Left renal pelvis (tissue), 4 donors: ENCODE measurements around the gene PRSS36. TPM values are rescaled to one million over a fixed set of nuclear protein-coding genes. Genes with fewer than 3 reads are reported as not detected.
"Not testable (repeated sequence)": the region's sequence is repeated elsewhere in the genome, so short reads cannot be mapped to it uniquely, and the experiment has no call there.

Experiments
- DNase-seq, 4 donors: peaks; one replicate each; pipeline ENCODE4 v3.0.0-alpha.2; 2013; ENCODE audit warnings: low read depth in 4 of 4, low spot score in 3 of 4
- polyA plus RNA-seq, 4 donors: library from polyadenylated mRNA; unstranded; fragments of 120-200 nt; gene quantifications; one replicate each; pipeline ENCODE4 v1.2.1, GENCODE V29; 2013; ENCODE audit not compliant: insufficient read length in 4 of 4

The PRSS36 gene
- 1 to 10 TPM in 2 of 4 donors, under 1 TPM in 2; 0.73 to 2.4 (median 1.5) TPM for polyA plus RNA-seq

- no peak for DNase-seq
Measured at GRCh38 chr16:31149894-31150890, at the start of gene PRSS36. TSS of gene PRSS36 (minus strand) at chr16:31150066. CDS start at chr16:31150035, 31 bp downstream.

DNA sequence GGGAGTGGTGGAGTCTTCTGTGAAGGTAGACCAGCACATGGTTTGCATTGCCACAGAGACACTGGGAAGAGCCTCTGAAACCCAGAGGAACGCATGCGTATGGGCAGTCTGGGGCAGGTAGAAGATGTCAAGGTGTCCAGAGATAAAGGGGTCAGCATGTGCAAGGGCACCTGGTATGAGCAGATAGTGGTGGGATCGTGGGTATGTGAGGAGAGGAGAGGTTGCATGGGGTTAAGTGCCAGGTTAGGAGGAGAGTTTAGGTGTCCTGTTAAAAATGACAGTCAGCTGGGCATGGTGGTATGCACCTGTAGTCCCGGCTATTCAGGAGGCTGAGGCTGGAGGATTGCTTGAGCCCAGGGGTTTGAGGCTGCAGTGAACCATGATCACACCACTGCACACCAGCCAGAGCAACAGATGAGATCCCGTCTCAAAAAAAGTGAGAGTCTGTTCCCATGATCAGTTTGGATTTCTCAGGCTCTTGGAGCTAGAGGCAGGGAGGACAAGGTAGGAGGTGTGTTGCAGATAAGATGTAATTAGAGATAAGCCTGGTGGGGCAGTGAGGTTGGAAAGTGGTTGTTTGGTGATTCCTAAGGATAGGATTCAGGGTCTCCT, 49.7 kb upstream of the PRSS36 start:
- DNase-seq, result no peak

DNA sequence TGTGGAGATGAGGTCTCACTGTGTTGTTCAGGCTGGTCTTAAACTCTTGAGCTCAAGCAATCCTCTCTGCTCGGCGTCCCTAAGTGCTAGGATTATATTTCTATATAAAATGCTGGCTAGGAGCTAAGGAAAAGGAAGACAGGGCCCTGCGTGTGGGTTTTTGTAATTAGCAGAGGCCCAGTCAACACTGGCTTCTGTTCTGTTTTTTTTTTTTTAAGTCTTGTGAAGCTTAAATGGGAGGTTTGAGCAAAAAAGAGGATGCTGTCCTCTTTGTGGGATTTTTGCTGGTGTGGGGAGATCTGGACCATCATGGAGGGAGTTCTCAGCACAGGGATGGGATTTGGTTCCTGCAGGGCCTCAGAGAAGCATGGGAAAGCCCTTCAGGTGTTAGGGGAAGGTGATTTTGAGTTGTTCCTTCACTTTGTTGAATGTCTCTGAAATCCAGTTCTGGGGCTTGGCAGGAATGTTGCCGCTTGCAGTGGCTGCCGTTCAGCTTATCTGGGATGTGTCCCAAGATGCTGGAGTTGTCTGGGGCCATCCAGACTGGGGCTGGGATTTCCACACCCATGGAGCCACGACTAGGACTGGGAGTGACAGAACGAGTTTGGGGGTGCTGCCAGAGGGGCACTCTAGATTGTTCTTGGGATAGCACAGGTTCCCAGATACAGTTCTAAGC, 48.5 kb upstream of the PRSS36 start:
- no peak for DNase-seq

- DNase-seq, result no peak
Measured at GRCh38 chr16:31196324-31197088, 46.6 kb upstream of the PRSS36 start.

GRCh38 chr16:31195861-31196260, 46.0 kb upstream of the PRSS36 start:
- DNase-seq, result not testable (repeated sequence)

- DNase-seq, result no peak
Measured at GRCh38 chr16:31194898-31195297, 45.0 kb upstream of the PRSS36 start.

DNA sequence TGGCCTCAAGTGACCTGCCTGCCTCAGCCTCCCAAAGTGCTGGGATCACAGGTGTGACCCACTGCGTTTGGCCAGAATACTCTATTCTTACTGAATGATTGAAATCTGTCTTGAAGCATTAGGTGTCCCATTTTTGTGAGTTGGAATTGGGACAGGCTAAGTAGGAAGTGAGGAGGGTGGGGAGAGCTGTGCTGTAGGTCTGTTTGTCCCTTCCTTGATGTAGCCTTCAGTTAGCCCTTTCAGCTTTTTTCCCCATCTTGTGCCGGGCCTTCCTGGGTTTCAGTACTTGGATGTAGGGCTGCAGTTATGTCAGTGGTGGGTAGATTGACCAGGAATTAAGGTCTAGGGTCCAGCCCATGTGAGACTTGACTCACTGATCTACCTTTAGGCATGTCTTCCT, 44.0 kb upstream of the PRSS36 start:
- DNase-seq, result no peak

DNA sequence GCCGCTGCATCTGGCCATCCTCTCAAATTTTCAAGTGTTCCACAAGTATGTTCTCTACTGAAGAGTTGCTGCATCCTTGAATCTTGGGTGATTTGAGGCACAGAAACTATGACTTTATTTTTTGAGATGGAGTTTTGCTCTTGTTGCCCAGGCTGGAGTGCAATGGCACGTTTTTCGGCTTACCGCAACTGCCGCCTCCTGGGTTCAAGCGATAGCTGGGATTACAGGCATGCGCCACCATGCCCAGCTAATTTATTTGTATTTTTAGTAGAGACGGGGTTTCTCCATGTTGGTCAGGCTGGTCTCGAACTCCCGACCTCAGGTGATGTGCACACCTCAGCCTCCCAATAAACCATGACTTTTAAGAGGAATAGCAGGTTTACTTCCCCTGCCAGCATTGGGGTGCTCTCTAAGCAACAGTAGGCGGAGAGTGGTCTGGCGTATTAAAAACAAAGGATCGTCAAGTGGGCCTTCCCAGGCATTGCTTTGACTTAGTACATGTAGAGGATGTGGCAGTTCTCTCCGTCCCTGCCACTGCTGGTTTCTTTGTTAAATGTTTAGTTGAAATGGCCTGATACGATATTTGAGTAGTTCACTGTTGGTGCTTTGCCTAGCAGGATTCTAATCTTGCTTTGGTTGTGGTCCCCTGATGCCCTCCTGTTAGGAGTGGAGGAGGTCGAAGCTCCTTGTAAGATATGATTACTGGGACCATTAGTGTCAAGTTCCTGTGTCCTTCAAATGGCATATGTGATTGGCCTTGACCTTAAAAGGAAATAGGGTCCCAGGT, 43.2 kb upstream of the PRSS36 start:
- DNase-seq, result no peak

DNA sequence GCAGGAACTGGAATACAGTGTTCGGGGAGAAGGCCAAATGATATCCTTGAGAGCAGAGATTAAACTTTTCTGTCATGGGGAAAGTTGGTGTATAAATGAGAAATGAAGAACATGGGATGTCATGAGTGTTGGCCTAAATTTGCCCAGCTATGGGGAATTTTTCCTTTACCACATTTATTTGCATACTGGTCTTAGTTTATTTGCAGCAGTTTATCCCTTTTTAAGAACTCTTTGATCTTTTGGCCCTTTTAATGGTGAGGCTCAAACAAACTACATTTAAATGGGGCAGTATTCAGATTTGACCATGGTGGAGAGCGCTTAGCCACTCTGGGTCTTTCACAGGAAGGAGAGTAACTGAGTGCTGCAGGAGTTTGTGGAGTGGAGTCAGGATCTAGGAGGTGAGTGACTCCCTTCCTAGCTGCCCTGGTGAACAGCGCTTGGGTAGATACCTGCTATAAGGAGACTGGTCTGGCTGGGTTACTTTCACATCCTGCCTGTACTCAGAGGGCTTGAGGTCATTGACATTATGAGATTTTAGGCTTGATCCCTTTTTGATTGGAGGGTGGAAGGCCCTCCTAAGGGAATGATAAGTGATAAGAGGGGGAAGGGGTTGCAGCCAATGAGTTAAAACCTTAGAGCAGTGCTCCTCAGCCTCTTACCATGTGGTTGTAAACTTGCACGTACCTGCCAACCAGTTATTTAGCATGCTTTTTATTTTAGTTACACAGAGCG, 42.0 kb upstream of the PRSS36 start:
- no peak for DNase-seq

DNA sequence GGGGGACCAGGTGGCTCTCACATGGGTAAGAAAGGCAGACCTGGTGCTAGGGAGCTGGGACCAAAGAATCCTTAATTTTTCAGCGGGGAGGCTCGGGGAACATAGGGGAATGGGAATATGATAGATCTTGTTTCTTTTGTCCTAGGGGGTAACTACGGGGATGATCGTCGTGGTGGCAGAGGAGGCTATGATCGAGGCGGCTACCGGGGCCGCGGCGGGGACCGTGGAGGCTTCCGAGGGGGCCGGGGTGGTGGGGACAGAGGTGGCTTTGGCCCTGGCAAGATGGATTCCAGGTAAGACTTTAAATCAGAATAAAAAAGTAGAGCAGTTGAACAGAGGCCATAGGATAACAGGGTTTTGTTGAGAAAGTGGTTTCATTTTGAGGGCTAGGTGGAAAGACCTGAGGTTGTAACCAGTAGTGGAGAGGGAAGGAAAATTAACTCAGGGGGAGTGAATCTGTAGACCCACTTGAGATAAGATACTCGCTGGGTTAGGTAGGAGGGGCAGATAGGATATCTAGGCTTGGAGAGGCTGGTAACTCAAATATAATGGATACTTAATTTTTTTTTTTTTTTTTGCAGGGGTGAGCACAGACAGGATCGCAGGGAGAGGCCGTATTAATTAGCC, 41.1 kb upstream of the PRSS36 start:
- DNase-seq, result no peak

- DNase-seq, result no peak
Measured at GRCh38 chr16:31190061-31190460, 40.2 kb upstream of the PRSS36 start.

DNA sequence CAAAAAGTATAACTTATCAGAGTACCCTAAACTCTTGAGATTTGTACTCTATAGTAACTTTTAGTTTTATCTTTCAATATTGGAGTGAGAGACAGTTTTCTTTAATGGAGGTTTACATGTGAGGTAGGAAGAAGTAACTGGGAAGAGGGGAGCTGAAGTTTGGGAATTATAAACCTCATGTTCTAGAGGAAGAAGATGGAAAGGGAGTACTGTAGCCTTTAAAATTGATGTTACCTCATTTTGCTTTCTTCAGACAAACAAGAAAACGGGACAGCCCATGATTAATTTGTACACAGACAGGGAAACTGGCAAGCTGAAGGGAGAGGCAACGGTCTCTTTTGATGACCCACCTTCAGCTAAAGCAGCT, 39.5 kb upstream of the PRSS36 start:
- DNase-seq, result no peak

GRCh38 chr16:31188450-31189411, 38.9 kb upstream of the PRSS36 start:
- DNase-seq, result no peak

- DNase-seq, result no peak
Measured at GRCh38 chr16:31187808-31188189, 37.9 kb upstream of the PRSS36 start.

DNA sequence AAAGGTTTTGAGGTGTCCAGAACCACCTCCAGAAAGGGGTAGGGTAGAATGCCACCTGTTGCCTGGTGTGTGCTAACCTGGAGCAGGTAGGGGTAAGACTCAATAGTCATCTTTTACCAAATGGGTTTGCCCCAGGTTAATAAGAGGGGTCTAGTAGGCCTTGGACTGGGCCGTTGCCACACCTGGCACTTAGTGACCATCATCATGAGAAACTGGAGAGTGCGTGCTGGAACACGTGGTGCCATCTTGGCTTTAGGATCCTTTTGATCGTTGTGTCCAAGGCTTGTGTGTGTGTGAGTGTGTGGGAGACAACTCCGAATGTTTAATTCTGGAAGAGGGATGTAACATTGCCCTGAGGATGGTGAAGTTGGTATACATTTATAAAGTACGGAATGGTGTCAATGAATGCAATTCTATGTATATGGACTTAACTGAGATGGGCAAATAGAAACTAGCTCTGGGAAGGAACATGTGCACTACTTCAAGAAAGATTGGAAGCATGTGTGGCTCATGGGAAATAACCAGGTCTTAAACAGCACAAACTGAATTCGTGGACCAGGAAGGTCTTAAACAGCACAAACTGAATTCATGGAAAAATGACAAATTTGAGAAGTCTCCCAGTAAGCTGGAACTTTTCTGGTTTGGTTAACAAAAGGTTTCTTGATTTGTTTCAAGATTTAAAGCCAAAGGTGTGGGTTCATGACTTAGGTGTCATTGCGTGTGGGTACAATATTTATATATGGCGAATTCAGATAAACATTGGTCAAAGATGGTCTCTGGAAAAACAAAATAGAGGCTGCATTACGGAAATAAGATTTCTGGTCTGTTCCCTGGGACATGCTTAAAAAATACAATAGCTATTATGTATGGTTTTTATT, 37.3 kb upstream of the PRSS36 start:
- DNase-seq, result no peak

GRCh38 chr16:31186176-31186575, 36.3 kb upstream of the PRSS36 start:
- no peak for DNase-seq

- no peak for DNase-seq
Measured at GRCh38 chr16:31185339-31185738, 35.5 kb upstream of the PRSS36 start.
